Spleen (tissue), 7 donors: ENCODE results near the gene RSPO1.

Source experiments
- POLR2A ChIP-seq, 3 donors: fragments of 450-650 bp; IDR thresholded peaks; one replicate each; pipeline ENCODE4 v1.5.1; 2017; ENCODE audit warnings: antibody characterized with exemption in 3 of 3, mild to moderate bottlenecking in 1 of 3
- TF ChIP-seq, protein P1 (sequence below), 11 experiments: fragments of 200-600 bp in 7 of 11; fragments of 450-650 bp in 4 of 11; sonication (generic) in 4 of 11; IDR thresholded peaks in 8 of 11; conservative IDR thresholded peaks in 3 of 11; 1 replicate in 7 of 11; 2 replicates in 4 of 11; pipeline versions ENCODE4 v1.4.0 to v1.8.0; 2016 to 2021; ENCODE audit warnings: antibody characterized with exemption in 11 of 11, inconsistent platforms in 4 of 11, mild to moderate bottlenecking in 1 of 11
- donor health status: DM: no; HTN: no; CAD: no; lungs with moderate emphysema.
- donor health status: DM: no; HTN: no; CAD: no.
- donor health status: DM: no; HTN: no; CAD: no.

DNA sequence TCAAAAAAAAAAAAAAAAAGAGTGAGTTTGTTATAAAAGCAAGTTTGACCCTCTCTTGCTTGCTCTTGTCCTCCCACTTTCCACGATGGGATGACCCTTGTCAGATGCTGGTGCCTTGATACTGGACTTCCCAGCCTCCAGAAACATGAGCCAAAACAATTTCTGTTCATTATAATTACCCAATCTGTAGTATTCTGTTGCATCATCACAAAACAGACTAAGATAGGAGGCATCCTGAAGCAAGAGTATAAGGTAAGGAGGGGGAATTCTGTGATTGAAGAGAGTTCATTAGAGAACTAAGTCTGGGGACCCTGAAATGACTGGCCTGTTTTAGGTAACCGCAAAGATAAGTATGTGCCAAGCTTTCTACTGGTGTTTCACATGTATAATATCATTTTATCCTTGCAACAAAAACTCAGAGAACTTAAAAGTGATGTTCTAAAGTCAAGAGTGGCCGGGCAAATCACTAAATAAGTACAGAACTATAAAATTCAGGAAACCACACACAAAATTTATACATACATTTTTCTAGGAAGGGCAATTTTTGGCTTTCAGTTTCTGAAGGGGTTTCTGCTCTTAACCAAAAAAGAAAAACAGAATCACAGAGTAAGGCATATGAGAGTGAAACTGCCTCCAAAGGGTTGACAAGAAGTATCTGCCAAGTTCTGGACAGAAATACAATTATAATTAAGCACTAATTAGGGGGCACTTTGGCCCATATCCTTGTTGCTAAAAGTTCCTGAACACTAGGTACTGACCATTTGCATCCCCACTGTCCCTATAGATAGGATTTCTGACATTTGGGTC, 64.0 kb downstream of the RSPO1 start:
- TF ChIP-seq, protein P1, sequence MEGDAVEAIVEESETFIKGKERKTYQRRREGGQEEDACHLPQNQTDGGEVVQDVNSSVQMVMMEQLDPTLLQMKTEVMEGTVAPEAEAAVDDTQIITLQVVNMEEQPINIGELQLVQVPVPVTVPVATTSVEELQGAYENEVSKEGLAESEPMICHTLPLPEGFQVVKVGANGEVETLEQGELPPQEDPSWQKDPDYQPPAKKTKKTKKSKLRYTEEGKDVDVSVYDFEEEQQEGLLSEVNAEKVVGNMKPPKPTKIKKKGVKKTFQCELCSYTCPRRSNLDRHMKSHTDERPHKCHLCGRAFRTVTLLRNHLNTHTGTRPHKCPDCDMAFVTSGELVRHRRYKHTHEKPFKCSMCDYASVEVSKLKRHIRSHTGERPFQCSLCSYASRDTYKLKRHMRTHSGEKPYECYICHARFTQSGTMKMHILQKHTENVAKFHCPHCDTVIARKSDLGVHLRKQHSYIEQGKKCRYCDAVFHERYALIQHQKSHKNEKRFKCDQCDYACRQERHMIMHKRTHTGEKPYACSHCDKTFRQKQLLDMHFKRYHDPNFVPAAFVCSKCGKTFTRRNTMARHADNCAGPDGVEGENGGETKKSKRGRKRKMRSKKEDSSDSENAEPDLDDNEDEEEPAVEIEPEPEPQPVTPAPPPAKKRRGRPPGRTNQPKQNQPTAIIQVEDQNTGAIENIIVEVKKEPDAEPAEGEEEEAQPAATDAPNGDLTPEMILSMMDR (IDR thresholded peaks at IDR 0.05 in 8 of 11, conservative IDR thresholded peaks at IDR 0.05 in 3 of 11) = no peak
- no peak for TF ChIP-seq POLR2A (IDR thresholded peaks at IDR 0.05)
